Measurements from ENCODE around the gene ZFR2.
A peak's percentile ranks its signal among the peaks of the same experiment; 100 is the strongest.
"Not testable (repeated sequence)": the region's sequence is repeated elsewhere in the genome, so short reads cannot be mapped to it uniquely, and the experiment has no call there.

Gene ZFR2

GRCh38 chr19:3766520-3766919 lies 102.3 kb downstream of the ZFR2 start:
- no peak for TF ChIP-seq ZNF274 (IDR thresholded peaks at IDR 0.05; ENCODE audit: low read depth, low read length)
- H3K4me3 ChIP-seq (ENCODE audit: low read length): no peak overlapping the region

- not testable (repeated sequence) for H3K4me3 ChIP-seq (ENCODE audit: low read length)
These were observed 103.1 kb downstream of the ZFR2 start for GRCh38 chr19:3765757-3766156.

GRCh38 chr19:3765121-3765520 lies 103.7 kb downstream of the ZFR2 start:
- no peak for TF ChIP-seq ZNF274 (IDR thresholded peaks at IDR 0.05; ENCODE audit: low read depth, low read length)
- H3K4me3 ChIP-seq (ENCODE audit: low read length): no peak overlapping the region

DNA sequence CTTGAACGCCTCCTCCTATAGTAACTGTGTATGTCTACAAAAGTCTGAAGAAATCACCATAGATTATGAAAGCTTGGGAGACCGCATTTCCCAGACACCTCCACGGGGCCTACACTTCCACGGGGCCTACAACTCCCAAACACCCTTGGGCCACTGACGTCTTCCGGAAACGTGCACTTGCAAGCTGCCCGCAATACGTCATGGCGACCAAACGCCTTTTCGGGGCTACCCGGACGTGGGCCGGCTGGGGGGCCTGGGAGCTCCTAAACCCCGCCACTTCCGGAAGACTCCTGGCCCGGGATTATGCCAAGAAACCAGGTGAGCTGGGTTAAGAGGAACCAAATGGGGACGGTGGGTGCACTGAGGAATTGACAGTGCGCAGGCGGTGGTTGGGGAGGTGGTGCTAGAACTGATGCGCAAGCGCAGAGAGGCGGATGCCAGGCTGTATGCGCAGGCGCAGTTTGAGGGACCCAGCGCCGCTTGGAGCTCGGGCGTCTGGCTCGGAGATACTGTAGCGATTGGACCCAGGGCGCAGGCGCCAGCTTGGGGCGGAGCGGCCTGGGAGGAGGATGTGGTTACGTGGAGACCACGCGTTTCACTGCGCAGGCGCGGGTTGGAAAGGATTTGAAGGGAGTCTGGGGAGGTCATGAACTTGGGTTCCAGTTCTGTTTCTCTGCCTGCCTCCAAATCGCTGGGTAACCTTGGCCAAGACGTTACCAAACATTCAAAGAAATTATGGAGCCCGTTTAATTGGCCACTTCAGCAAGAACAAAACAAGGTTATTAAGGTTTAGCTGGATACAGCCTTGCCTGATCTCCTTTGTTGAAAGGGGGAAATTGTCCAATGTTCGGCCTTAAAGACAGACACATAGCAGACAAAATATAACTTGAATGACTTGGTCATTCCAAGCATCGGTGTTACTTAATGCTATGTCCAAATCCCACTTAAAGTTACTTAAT lies 106.1 kb downstream of the ZFR2 start, which contains the start of gene MRPL54:
TSS of gene MRPL54 (plus strand) at position 182 of the 959 bp plus-strand sequence. CDS start at position 201, 19 bp downstream.
- no peak for TF ChIP-seq ZNF274 (IDR thresholded peaks at IDR 0.05; ENCODE audit: low read depth, low read length)
- H3K4me3 ChIP-seq (ENCODE audit: low read length): peak within 1 kb of the TSS; percentile 96

- H3K4me3 ChIP-seq (ENCODE audit: low read length): no peak overlapping the region; the same call in 1 of the 2 replicates
- TF ChIP-seq ZNF274 (IDR thresholded peaks at IDR 0.05; ENCODE audit: low read depth, low read length): no peak
These were observed 106.7 kb downstream of the ZFR2 start for GRCh38 chr19:3762130-3762473.

- TF ChIP-seq ZNF274 (IDR thresholded peaks at IDR 0.05; ENCODE audit: low read depth, low read length): no peak
- H3K4me3 ChIP-seq (ENCODE audit: low read length): peak within 1 kb of the TSS; percentile 96
These were observed 107.3 kb downstream of the ZFR2 start, which contains the start of gene APBA3 for GRCh38 chr19:3761382-3762129. TSS of gene APBA3 (minus strand) at chr19:3761692. CDS start at chr19:3760264, 1,428 bp downstream.

- TF ChIP-seq ZNF274 (IDR thresholded peaks at IDR 0.05; ENCODE audit: low read depth, low read length): no peak
- peak overlapping the region; percentile 96 for H3K4me3 ChIP-seq (ENCODE audit: low read length)
These were observed 107.9 kb downstream of the ZFR2 start for GRCh38 chr19:3760871-3761361.

DNA sequence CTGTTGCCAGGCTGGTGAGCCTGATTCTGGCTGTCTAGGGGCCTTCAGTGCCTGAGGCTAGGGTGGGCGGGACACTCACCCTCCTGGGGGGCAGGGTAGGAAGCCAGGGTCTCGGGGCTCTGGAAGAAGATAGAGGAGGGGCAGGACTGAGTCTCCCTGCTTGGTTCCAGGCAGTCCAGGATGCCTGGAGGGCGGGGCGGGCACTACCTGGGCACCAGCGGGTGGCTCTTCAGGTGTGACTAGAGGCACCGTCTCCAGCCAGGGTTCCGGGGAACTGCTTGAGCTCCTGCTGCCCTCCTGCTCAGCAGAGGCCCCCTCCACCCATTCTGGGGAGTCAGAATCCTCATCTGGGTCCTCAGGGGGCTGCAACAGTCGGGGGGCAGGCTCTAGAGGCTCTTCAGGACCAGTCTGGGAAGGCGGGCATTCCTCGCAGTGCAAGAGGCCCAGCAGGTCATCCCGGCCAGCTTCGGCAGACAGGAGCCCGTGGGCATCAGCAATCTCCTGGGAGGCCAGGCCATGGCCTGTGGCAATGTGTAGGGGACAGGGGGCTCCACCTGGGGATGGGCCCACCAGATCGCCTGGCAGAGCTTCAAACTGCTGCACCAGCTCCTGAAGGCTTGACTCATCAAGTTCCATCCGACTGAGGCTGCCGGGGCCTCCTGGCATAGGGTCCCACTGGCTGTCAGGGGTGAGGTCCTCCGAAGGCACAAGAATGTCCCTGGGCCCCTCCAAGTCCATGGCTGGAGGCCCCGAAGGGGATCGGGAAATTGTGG lies 109.2 kb downstream of the ZFR2 start:
- no peak for TF ChIP-seq ZNF274 (IDR thresholded peaks at IDR 0.05; ENCODE audit: low read depth, low read length)
- H3K4me3 ChIP-seq (ENCODE audit: low read length): no peak overlapping the region

DNA sequence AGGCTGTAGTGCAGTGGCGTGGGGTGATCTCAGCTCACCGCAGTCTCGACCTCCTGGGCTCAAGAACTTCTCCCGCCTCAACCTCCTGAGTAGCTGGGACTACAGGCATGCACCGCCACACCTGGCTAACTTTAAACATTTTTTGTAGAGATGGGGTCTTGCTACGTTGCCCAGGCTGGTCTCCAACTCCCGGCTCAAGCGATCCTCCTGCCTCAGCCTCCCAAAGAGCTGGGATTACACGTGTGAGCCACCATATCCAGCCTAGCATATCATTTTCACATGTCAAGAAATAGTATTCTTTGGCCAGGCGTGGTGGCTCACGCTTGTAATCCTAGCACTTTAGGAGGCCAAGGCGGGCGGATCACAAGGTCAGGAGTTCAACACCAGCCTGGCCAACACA lies 110.5 kb downstream of the ZFR2 start:
- H3K4me3 ChIP-seq (ENCODE audit: low read length): not testable (repeated sequence)

DNA sequence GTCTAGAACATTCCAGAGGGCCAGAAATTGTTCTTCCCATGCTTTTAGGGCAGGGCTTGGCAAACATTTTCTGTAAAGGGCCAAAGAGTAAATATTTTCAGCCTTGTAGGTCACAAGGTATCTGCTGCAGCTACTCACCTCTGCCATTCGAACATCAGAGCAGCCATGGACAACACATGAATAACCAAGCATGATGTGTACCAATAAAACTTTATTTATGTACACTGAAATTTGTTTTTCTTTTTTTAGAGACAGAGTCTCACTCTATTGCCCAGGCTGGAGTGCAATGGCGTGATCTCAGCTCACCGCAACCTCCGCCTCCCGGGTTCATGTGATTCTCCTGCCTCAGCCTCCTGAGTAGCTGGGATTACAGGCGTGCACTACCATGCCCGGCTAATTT lies 111.1 kb downstream of the ZFR2 start:
- not testable (repeated sequence) for H3K4me3 ChIP-seq (ENCODE audit: low read length)

Data from GM08714 (cell line).